Prostate gland (tissue), 2 donors: ENCODE results near the gene IL19.

Source experiments
- POLR2A ChIP-seq: fragments of 450-650 bp; IDR thresholded peaks from one replicate; pipeline ENCODE4 v1.6.1; 2016; ENCODE audit warnings: antibody characterized with exemption, mild to moderate bottlenecking
- TF ChIP-seq, protein P1 (sequence below), 4 experiments: fragments of 200-600 bp in 2 of 4; fragments of 450-650 bp in 2 of 4; sonication (generic) in 2 of 4; IDR thresholded peaks; 1 replicate in 3 of 4; 2 replicates in 1 of 4; pipeline ENCODE4 v1.5.1; 2016 to 2019; ENCODE audit warnings: antibody characterized with exemption in 4 of 4, mild to moderate bottlenecking in 2 of 4, moderate library complexity in 2 of 4

DNA sequence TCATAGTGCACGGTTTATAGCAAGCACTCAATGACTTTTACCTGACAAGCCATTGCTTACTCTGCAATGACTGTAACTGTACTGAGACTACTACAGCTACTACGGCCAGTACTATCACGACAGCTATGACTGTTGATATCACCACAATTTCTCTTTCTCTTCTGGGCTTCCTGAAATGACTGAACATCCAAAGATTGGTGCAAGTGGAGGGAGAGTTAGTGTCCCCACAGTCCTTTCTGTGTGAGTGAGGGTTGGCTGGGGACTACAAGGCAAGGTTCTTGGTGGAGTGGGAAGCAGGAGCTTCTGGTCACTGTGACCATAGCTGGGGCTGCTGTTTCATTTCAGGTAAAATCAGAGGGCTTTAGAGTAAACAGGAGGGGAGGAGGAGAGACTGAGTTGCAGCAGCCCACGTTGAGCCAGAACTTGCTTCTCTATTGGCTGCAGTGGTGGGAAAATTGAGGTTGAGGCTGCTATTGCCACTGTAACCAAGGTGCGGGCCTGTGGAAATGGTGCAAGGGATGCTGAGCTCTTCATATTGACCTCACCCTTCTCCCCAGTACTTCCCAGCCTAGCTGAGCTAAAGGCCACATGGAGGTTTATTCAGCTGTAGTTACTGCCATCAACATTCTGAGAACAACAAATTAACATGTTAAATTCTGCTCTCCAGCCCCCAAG, 15.8 kb downstream of the IL19 start:
- TF ChIP-seq, protein P1, sequence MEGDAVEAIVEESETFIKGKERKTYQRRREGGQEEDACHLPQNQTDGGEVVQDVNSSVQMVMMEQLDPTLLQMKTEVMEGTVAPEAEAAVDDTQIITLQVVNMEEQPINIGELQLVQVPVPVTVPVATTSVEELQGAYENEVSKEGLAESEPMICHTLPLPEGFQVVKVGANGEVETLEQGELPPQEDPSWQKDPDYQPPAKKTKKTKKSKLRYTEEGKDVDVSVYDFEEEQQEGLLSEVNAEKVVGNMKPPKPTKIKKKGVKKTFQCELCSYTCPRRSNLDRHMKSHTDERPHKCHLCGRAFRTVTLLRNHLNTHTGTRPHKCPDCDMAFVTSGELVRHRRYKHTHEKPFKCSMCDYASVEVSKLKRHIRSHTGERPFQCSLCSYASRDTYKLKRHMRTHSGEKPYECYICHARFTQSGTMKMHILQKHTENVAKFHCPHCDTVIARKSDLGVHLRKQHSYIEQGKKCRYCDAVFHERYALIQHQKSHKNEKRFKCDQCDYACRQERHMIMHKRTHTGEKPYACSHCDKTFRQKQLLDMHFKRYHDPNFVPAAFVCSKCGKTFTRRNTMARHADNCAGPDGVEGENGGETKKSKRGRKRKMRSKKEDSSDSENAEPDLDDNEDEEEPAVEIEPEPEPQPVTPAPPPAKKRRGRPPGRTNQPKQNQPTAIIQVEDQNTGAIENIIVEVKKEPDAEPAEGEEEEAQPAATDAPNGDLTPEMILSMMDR (IDR thresholded peaks at IDR 0.05) = no peak
- TF ChIP-seq POLR2A = no peak
